ENCODE results near the gene ZSWIM6. TPM values are rescaled to one million over a fixed set of nuclear protein-coding genes. Genes with fewer than 3 reads are reported as not detected.

The ZSWIM6 gene
- polyA plus RNA-seq, 2 donors, result 3.6 to 5.4 TPM

GRCh38 chr5:61293071-61293470 is 39.0 kb upstream of the ZSWIM6 start:
- Histone ChIP-seq H3K27ac (ENCODE audit: low read depth in 2 of 2, low read length in 1 of 2) (peak overlapping the region; percentile 64 to 89), H3K36me3 (ENCODE audit: control insufficient read depth in 2 of 2, insufficient read depth in 2 of 2, low read length in 1 of 2) (no peaks in the 10 kb centered on the region), H3K9me3 (ENCODE audit: control insufficient read depth in 2 of 2, insufficient read depth in 1 of 2, low read depth in 1 of 2, low read length in 1 of 2) (no peaks in the 10 kb centered on the region), H3K27me3 (ENCODE audit: control insufficient read depth in 1 of 2, insufficient read depth in 2 of 2, low read length in 2 of 2) (no peaks in the 10 kb centered on the region), H3K4me3 (ENCODE audit: low read depth in 1 of 2, low read length in 2 of 2) (no peak overlapping the region), H3K4me1 (ENCODE audit: control insufficient read depth in 2 of 2, insufficient read depth in 2 of 2, low read length in 1 of 2) (peaks cover 2 to 4% of the 10 kb centered on the region in 2 donors)
- WGBS, 2 donors, result 49 to 50% methylated on average over 4 of the region's 4 CpGs

- Histone ChIP-seq H3K4me1 (ENCODE audit: control insufficient read depth in 2 of 2, insufficient read depth in 2 of 2, low read length in 1 of 2) (peaks cover 2 to 4% of the 10 kb centered on the region in 2 donors), H3K27ac (ENCODE audit: low read depth in 2 of 2, low read length in 1 of 2) (no peak overlapping the region), H3K9me3 (ENCODE audit: control insufficient read depth in 2 of 2, insufficient read depth in 1 of 2, low read depth in 1 of 2, low read length in 1 of 2) (no peaks in the 10 kb centered on the region), H3K36me3 (ENCODE audit: control insufficient read depth in 2 of 2, insufficient read depth in 2 of 2, low read length in 1 of 2) (no peaks in the 10 kb centered on the region), H3K27me3 (ENCODE audit: control insufficient read depth in 1 of 2, insufficient read depth in 2 of 2, low read length in 2 of 2) (no peaks in the 10 kb centered on the region), H3K4me3 (ENCODE audit: low read depth in 1 of 2, low read length in 2 of 2) (no peak overlapping the region)
- WGBS, 2 donors, result 92 to 94% methylated on average over 5 of the region's 5 CpGs
Measured at GRCh38 chr5:61293873-61294272, 38.2 kb upstream of the ZSWIM6 start.

- Histone ChIP-seq H3K4me3 (ENCODE audit: low read depth in 1 of 2, low read length in 2 of 2) (no peak overlapping the region), H3K4me1 (ENCODE audit: control insufficient read depth in 2 of 2, insufficient read depth in 2 of 2, low read length in 1 of 2) (peaks cover 2 to 7% of the 10 kb centered on the region in 2 donors), H3K36me3 (ENCODE audit: control insufficient read depth in 2 of 2, insufficient read depth in 2 of 2, low read length in 1 of 2) (no peaks in the 10 kb centered on the region), H3K27ac (ENCODE audit: low read depth in 2 of 2, low read length in 1 of 2) (no peak overlapping the region), H3K27me3 (ENCODE audit: control insufficient read depth in 1 of 2, insufficient read depth in 2 of 2, low read length in 2 of 2) (no peaks in the 10 kb centered on the region), H3K9me3 (ENCODE audit: control insufficient read depth in 2 of 2, insufficient read depth in 1 of 2, low read depth in 1 of 2, low read length in 1 of 2) (no peaks in the 10 kb centered on the region)
- 70 to 84% methylated on average over 2 of the region's 2 CpGs for WGBS, 2 donors
Measured at GRCh38 chr5:61295365-61295764, 36.7 kb upstream of the ZSWIM6 start.

- peaks cover 0 to 8% of the 10 kb centered on the region in 2 donors for H3K4me1 ChIP-seq (ENCODE audit: control insufficient read depth in 2 of 2, insufficient read depth in 2 of 2, low read length in 1 of 2)
- no peak overlapping the region for H3K4me3 ChIP-seq (ENCODE audit: low read depth in 1 of 2, low read length in 2 of 2)
- peak overlapping the region in 1 of 2 donors; percentile 80 for H3K27ac ChIP-seq (ENCODE audit: low read depth in 2 of 2, low read length in 1 of 2)
- 50 to 57% methylated on average over 3 of the region's 3 CpGs for whole genome bisulfite sequencing, 2 donors
- H3K36me3 ChIP-seq (ENCODE audit: control insufficient read depth in 2 of 2, insufficient read depth in 2 of 2, low read length in 1 of 2), result no peaks in the 10 kb centered on the region
- no peaks in the 10 kb centered on the region for H3K9me3 ChIP-seq (ENCODE audit: control insufficient read depth in 2 of 2, insufficient read depth in 1 of 2, low read depth in 1 of 2, low read length in 1 of 2)
- H3K27me3 ChIP-seq (ENCODE audit: control insufficient read depth in 1 of 2, insufficient read depth in 2 of 2, low read length in 2 of 2), result no peaks in the 10 kb centered on the region
Measured at GRCh38 chr5:61298066-61298465, 34.0 kb upstream of the ZSWIM6 start.

- H3K27ac ChIP-seq (ENCODE audit: low read depth in 2 of 2, low read length in 1 of 2), result peak overlapping the region; percentile 77 to 80
- no peaks in the 10 kb centered on the region for H3K36me3 ChIP-seq (ENCODE audit: control insufficient read depth in 2 of 2, insufficient read depth in 2 of 2, low read length in 1 of 2)
- WGBS, 2 donors, result 60 to 65% methylated on average over 6 of the region's 6 CpGs
- H3K9me3 ChIP-seq (ENCODE audit: control insufficient read depth in 2 of 2, insufficient read depth in 1 of 2, low read depth in 1 of 2, low read length in 1 of 2), result no peaks in the 10 kb centered on the region
- no peak overlapping the region for H3K4me3 ChIP-seq (ENCODE audit: low read depth in 1 of 2, low read length in 2 of 2)
- H3K4me1 ChIP-seq (ENCODE audit: control insufficient read depth in 2 of 2, insufficient read depth in 2 of 2, low read length in 1 of 2), result peaks cover 0 to 7% of the 10 kb centered on the region in 2 donors
- no peaks in the 10 kb centered on the region for H3K27me3 ChIP-seq (ENCODE audit: control insufficient read depth in 1 of 2, insufficient read depth in 2 of 2, low read length in 2 of 2)
Measured at GRCh38 chr5:61298580-61298979, 33.5 kb upstream of the ZSWIM6 start.

- Histone ChIP-seq H3K36me3 (ENCODE audit: control insufficient read depth in 2 of 2, insufficient read depth in 2 of 2, low read length in 1 of 2) (no peaks in the 10 kb centered on the region), H3K27me3 (ENCODE audit: control insufficient read depth in 1 of 2, insufficient read depth in 2 of 2, low read length in 2 of 2) (no peaks in the 10 kb centered on the region), H3K4me1 (ENCODE audit: control insufficient read depth in 2 of 2, insufficient read depth in 2 of 2, low read length in 1 of 2) (peaks cover 0 to 7% of the 10 kb centered on the region in 2 donors), H3K27ac (ENCODE audit: low read depth in 2 of 2, low read length in 1 of 2) (peak overlapping the region; percentile 77 to 80), H3K9me3 (ENCODE audit: control insufficient read depth in 2 of 2, insufficient read depth in 1 of 2, low read depth in 1 of 2, low read length in 1 of 2) (no peaks in the 10 kb centered on the region), H3K4me3 (ENCODE audit: low read depth in 1 of 2, low read length in 2 of 2) (no peak overlapping the region)
- WGBS, 2 donors, result 47 to 72% methylated on average over 5 of the region's 5 CpGs
Measured at GRCh38 chr5:61299261-61299681, 32.8 kb upstream of the ZSWIM6 start.

- H3K27ac ChIP-seq (ENCODE audit: low read depth in 2 of 2, low read length in 1 of 2), result peak overlapping the region; percentile 89 to 93
- H3K4me3 ChIP-seq (ENCODE audit: low read depth in 1 of 2, low read length in 2 of 2), result no peak overlapping the region
- 36 to 44% methylated on average over 9 of the region's 9 CpGs for WGBS, 2 donors
- H3K36me3 ChIP-seq (ENCODE audit: control insufficient read depth in 2 of 2, insufficient read depth in 2 of 2, low read length in 1 of 2), result no peaks in the 10 kb centered on the region
- H3K27me3 ChIP-seq (ENCODE audit: control insufficient read depth in 1 of 2, insufficient read depth in 2 of 2, low read length in 2 of 2), result no peaks in the 10 kb centered on the region
- peaks cover 0 to 10% of the 10 kb centered on the region in 2 donors for H3K4me1 ChIP-seq (ENCODE audit: control insufficient read depth in 2 of 2, insufficient read depth in 2 of 2, low read length in 1 of 2)
- no peaks in the 10 kb centered on the region for H3K9me3 ChIP-seq (ENCODE audit: control insufficient read depth in 2 of 2, insufficient read depth in 1 of 2, low read depth in 1 of 2, low read length in 1 of 2)
Measured at GRCh38 chr5:61301341-61302199, 30.5 kb upstream of the ZSWIM6 start.

GRCh38 chr5:61302200-61302563 is 29.9 kb upstream of the ZSWIM6 start:
- Histone ChIP-seq H3K27me3 (ENCODE audit: control insufficient read depth in 1 of 2, insufficient read depth in 2 of 2, low read length in 2 of 2) (no peaks in the 10 kb centered on the region), H3K36me3 (ENCODE audit: control insufficient read depth in 2 of 2, insufficient read depth in 2 of 2, low read length in 1 of 2) (no peaks in the 10 kb centered on the region), H3K4me3 (ENCODE audit: low read depth in 1 of 2, low read length in 2 of 2) (no peak overlapping the region), H3K4me1 (ENCODE audit: control insufficient read depth in 2 of 2, insufficient read depth in 2 of 2, low read length in 1 of 2) (peaks cover 0 to 10% of the 10 kb centered on the region in 2 donors), H3K27ac (ENCODE audit: low read depth in 2 of 2, low read length in 1 of 2) (peak overlapping the region; percentile 89 to 93), H3K9me3 (ENCODE audit: control insufficient read depth in 2 of 2, insufficient read depth in 1 of 2, low read depth in 1 of 2, low read length in 1 of 2) (no peaks in the 10 kb centered on the region)
- WGBS, 2 donors, result 63 to 76% methylated on average over 4 of the region's 4 CpGs

- 29 to 37% methylated on average over 4 of the region's 4 CpGs for WGBS, 2 donors
- Histone ChIP-seq H3K27me3 (ENCODE audit: control insufficient read depth in 1 of 2, insufficient read depth in 2 of 2, low read length in 2 of 2) (no peaks in the 10 kb centered on the region), H3K4me1 (ENCODE audit: control insufficient read depth in 2 of 2, insufficient read depth in 2 of 2, low read length in 1 of 2) (peaks cover 0 to 10% of the 10 kb centered on the region in 2 donors), H3K36me3 (ENCODE audit: control insufficient read depth in 2 of 2, insufficient read depth in 2 of 2, low read length in 1 of 2) (no peaks in the 10 kb centered on the region), H3K9me3 (ENCODE audit: control insufficient read depth in 2 of 2, insufficient read depth in 1 of 2, low read depth in 1 of 2, low read length in 1 of 2) (no peaks in the 10 kb centered on the region), H3K4me3 (ENCODE audit: low read depth in 1 of 2, low read length in 2 of 2) (no peak overlapping the region), H3K27ac (ENCODE audit: low read depth in 2 of 2, low read length in 1 of 2) (no peak overlapping the region)
Measured at GRCh38 chr5:61303346-61303745, 28.7 kb upstream of the ZSWIM6 start.
